Right cardiac atrium (tissue), 5 donors: ENCODE data around the gene SLC46A2. TPM values are rescaled to one million over a fixed set of nuclear protein-coding genes. Genes with fewer than 3 reads are reported as not detected.

Source experiments
- ATAC-seq, 2 donors: fragments of 200-7000 bp; cut with Tn5 transposase; one replicate each; pipeline versions ENCODE4 v1.8.0 to v1.9.1; 2020; ENCODE audit warnings: moderate library complexity in 2 of 2, mild to moderate bottlenecking in 1 of 2
- DNase-seq, 3 donors: peaks; one replicate each; pipeline ENCODE4 v3.0.0-alpha.2; 2020
- H3K27ac ChIP-seq: one replicate; pipeline ENCODE4 v1.5.1; 2013; ENCODE audit warnings: mild to moderate bottlenecking, low read length, control low read depth, moderate library complexity
- H3K27me3 ChIP-seq: one replicate; pipeline ENCODE4 v1.6.1; 2013; ENCODE audit not compliant: control insufficient read depth, insufficient read depth
- H3K4me1 ChIP-seq: one replicate; pipeline ENCODE4 v1.6.1; 2013; ENCODE audit warnings: low read length; ENCODE audit not compliant: control insufficient read depth, insufficient read depth
- H3K4me3 ChIP-seq: one replicate; pipeline ENCODE4 v1.5.1; 2013; ENCODE audit warnings: low read length, control low read depth
- H3K9me3 ChIP-seq: one replicate; pipeline ENCODE4 v1.6.1; 2013; ENCODE audit warnings: low read length; ENCODE audit not compliant: control insufficient read depth
- WGBS: extraction: QIAGEN DNeasy Blood & Tissue Kit; methylation state at CpG from one replicate; pipeline ENCODE4 v1.1.7; 2013; 5-methylcytosine and 5-hydroxymethylcytosine counted together
- intact Hi-C, 4 donors: fragments of 100-400 bp; cut with DNase I; formaldehyde crosslinking; loops; one replicate each; pipeline versions ENCODE4 v1.11.0 to v1.14.0; 2022 to 2023
- polyA plus RNA-seq: library from polyadenylated mRNA; stranded (reverse); fragments of 200-250 nt; gene quantifications from one replicate; pipeline ENCODE4 v1.2.3, GENCODE V29; 2013
- total RNA-seq, 4 donors: library from RNA; stranded (reverse); fragmentation: NEBNext Ultra II Directional; extraction: Animal tissue kit (Norgen Biotek cat#: 25700); gene quantifications; one replicate each; pipeline ENCODE4 v1.2.1, GENCODE V29; 2021
- donor health status: healthy with polysubstance abuse.
- donor health status: DM: no; HTN: yes; CAD: no.
- donor health status: DM: no; HTN: no; CAD: no.
- donor health status: DM: no; HTN: yes; CAD: no; lungs with severe emphysema.
- donor health status: DM: yes; HTN: yes; CAD: no.

The SLC46A2 gene
- total and polyA plus RNA-seq, 5 donors, result 0.02 TPM; not detected in 4

GRCh38 chr9:112844771-112845542 lies 45.7 kb downstream of the SLC46A2 start:
- no peak overlapping the region for H3K4me3 ChIP-seq
- ATAC-seq (peak; percentile 61 to 76), DNase-seq (peak; percentile 75 to 91 (median 90))
- no peaks in the 10 kb centered on the region for H3K4me1 ChIP-seq
- 32% methylated on average over 15 of the region's 15 CpGs for WGBS
- no peaks in the 10 kb centered on the region for H3K27me3 ChIP-seq
- intact Hi-C loops, result loop anchor here in 2 of 4 donors (5.0 kb wide), 1 partner anchor 57 kb away; no protein-coding TSS in a partner anchor
- H3K9me3 ChIP-seq, result no peaks in the 10 kb centered on the region
- no peak overlapping the region for H3K27ac ChIP-seq

DNA sequence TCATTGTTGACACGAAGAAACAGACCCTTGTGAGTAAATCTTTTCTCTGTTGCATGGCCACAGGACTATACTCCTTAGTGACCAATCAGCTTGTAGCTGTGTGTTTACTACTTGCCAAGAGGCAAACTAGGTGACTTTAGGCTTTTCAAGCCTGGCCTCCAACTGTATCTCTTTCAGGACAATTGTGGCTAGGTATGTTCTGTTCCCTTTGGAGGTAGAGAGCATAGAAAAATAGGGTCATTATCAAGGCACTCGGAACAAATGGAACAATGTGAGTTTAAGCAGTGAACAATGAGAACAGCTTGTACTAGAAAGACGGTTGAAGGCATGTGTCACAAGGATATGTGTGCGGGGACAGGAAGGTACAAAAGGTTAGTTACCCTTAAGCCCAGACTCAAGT lies 48.1 kb downstream of the SLC46A2 start:
- Histone ChIP-seq H3K27me3 (no peaks in the 10 kb centered on the region), H3K27ac (no peak overlapping the region), H3K4me3 (no peak overlapping the region), H3K9me3 (no peaks in the 10 kb centered on the region), H3K4me1 (no peaks in the 10 kb centered on the region)
- ATAC-seq, result no peak
- DNase-seq, result no peak
- intact Hi-C loops, result no loop called here
- 85% methylated on average over 4 of the region's 4 CpGs for WGBS

- Histone ChIP-seq H3K9me3 (no peaks in the 10 kb centered on the region), H3K4me1 (no peaks in the 10 kb centered on the region), H3K4me3 (no peak overlapping the region), H3K27me3 (no peaks in the 10 kb centered on the region), H3K27ac (no peak overlapping the region)
- DNase-seq (no peak), ATAC-seq (no peak)
- intact Hi-C loops, result no loop called here
- WGBS, result 83% methylated on average over 3 of the region's 3 CpGs
These were observed 49.4 kb downstream of the SLC46A2 start for GRCh38 chr9:112841261-112841660.

- 86% methylated on average over 8 of the region's 8 CpGs for WGBS
- ATAC-seq, result no peak
- intact Hi-C loops, result no loop called here
- no peaks in the 10 kb centered on the region for H3K9me3 ChIP-seq
- no peaks in the 10 kb centered on the region for H3K4me1 ChIP-seq
- peak in 1 of 3 donors; percentile 44 for DNase-seq
- H3K27ac ChIP-seq, result no peak overlapping the region
- no peak overlapping the region for H3K4me3 ChIP-seq
- no peaks in the 10 kb centered on the region for H3K27me3 ChIP-seq
These were observed 51.3 kb downstream of the SLC46A2 start for GRCh38 chr9:112839331-112839730.

DNA sequence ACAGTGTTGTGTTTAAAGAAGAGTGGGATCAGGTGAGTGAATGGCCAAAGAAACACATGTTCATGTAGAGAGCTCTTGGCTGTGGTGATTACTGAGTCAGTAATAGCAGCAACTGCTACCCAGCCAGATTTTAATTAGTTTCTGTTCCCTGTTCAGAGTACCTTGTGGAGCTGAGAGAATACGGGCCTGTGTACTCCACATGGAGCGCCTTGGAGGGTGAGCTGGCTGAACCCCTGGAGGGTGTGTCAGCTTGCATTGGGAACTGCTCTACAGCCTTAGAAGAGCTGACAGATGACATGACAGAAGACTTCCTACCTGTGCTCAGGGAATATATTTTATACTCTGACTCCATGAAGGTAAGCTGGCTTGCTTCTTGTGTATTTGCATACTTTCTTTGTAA lies 52.3 kb downstream of the SLC46A2 start:
- no peak overlapping the region for H3K4me3 ChIP-seq
- no peaks in the 10 kb centered on the region for H3K27me3 ChIP-seq
- no peaks in the 10 kb centered on the region for H3K9me3 ChIP-seq
- no peaks in the 10 kb centered on the region for H3K4me1 ChIP-seq
- intact Hi-C loops, result no loop called here
- peak in 1 of 3 donors; percentile 16 for DNase-seq
- ATAC-seq, result no peak
- no peak overlapping the region for H3K27ac ChIP-seq
- 95% methylated on average over 2 of the region's 2 CpGs for WGBS

DNA sequence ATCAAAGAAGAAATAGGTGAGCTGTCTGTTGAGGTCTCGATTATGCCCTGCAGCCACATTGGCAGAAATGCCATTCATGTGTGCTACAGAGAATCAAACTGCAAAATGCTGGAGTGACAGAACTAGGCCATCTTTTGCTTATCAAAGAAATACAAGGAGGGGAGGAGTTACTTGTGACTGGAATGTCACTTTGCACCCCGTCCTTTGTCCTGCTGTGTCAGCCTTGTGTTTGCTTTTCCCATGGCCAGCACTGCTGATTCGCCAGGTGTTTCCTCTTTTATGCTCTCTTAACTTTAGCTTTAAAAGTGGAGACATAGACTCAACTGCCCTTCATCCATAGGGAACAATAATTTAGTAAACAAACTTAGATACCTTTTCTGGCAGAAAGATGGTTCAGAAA lies 54.3 kb downstream of the SLC46A2 start:
- WGBS, result 74% methylated on average over 3 of the region's 3 CpGs
- no peak overlapping the region for H3K27ac ChIP-seq
- H3K4me3 ChIP-seq, result no peak overlapping the region
- intact Hi-C loops, result no loop called here
- DNase-seq, result no peak
- no peak for ATAC-seq
- H3K4me1 ChIP-seq, result peaks cover 3% of the 10 kb centered on the region
- H3K27me3 ChIP-seq, result no peaks in the 10 kb centered on the region
- no peaks in the 10 kb centered on the region for H3K9me3 ChIP-seq

GRCh38 chr9:112833081-112833480 lies 57.6 kb downstream of the SLC46A2 start:
- intact Hi-C loops, result no loop called here
- H3K27ac ChIP-seq, result no peak overlapping the region
- WGBS, result 95% methylated on average over 4 of the region's 4 CpGs
- no peaks in the 10 kb centered on the region for H3K9me3 ChIP-seq
- H3K4me3 ChIP-seq, result no peak overlapping the region
- DNase-seq, result no peak
- ATAC-seq, result no peak
- H3K27me3 ChIP-seq, result no peaks in the 10 kb centered on the region
- peaks cover 5% of the 10 kb centered on the region for H3K4me1 ChIP-seq

DNA sequence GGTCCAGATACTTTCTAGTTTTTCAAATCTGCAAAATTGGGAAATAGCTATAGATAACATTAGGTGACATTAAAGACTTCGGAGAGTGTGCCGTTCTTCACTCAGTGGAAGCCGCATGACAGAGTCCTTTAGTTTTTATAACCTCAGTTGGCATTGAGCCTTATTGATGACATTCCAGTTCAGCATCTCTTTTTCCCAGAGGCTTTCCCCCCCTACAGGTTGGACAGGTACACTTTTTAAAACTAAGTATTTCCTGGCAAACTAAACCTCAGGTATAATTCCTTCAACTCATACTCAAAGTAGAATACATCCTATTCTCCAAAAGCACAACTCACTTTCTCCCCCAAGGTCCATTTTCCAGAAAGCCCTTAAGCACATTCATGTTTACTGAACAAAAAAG lies 58.7 kb downstream of the SLC46A2 start:
- H3K4me1 ChIP-seq, result peaks cover 5% of the 10 kb centered on the region
- no peak for ATAC-seq
- WGBS, result 88% methylated on average over 3 of the region's 3 CpGs
- intact Hi-C loops, result no loop called here
- no peak overlapping the region for H3K4me3 ChIP-seq
- H3K9me3 ChIP-seq, result no peaks in the 10 kb centered on the region
- no peaks in the 10 kb centered on the region for H3K27me3 ChIP-seq
- H3K27ac ChIP-seq, result no peak overlapping the region
- no peak for DNase-seq

GRCh38 chr9:112831281-112831851 lies 59.3 kb downstream of the SLC46A2 start:
- WGBS, result 66% methylated on average over 5 of the region's 5 CpGs
- ATAC-seq (peak; percentile 91 to 97), DNase-seq (peak; percentile 53 to 88 (median 76))
- Histone ChIP-seq H3K9me3 (no peaks in the 10 kb centered on the region), H3K4me1 (peaks cover 5% of the 10 kb centered on the region), H3K27ac (peak overlapping the region; percentile 64), H3K27me3 (no peaks in the 10 kb centered on the region), H3K4me3 (no peak overlapping the region)
- intact Hi-C loops, result no loop called here
